Measurements from ENCODE around the gene JDP2.

Gene JDP2

GRCh38 chr14:75409316-75410205 lies 18.3 kb upstream of the JDP2 start:
- in situ Hi-C loops (cut with HindIII; ENCODE audit: low sequenced_read_pairs) = no loop called here

- in situ Hi-C loops (cut with HindIII; ENCODE audit: low sequenced_read_pairs) = no loop called here
Measured at GRCh38 chr14:75411214-75411540, 16.6 kb upstream of the JDP2 start.

- in situ Hi-C loops (cut with HindIII; ENCODE audit: low sequenced_read_pairs) = no loop called here
Measured at GRCh38 chr14:75413013-75413412, 14.8 kb upstream of the JDP2 start.

- in situ Hi-C loops (cut with HindIII; ENCODE audit: low sequenced_read_pairs) = no loop called here
Measured at GRCh38 chr14:75417674-75418073, 10.1 kb upstream of the JDP2 start.

DNA sequence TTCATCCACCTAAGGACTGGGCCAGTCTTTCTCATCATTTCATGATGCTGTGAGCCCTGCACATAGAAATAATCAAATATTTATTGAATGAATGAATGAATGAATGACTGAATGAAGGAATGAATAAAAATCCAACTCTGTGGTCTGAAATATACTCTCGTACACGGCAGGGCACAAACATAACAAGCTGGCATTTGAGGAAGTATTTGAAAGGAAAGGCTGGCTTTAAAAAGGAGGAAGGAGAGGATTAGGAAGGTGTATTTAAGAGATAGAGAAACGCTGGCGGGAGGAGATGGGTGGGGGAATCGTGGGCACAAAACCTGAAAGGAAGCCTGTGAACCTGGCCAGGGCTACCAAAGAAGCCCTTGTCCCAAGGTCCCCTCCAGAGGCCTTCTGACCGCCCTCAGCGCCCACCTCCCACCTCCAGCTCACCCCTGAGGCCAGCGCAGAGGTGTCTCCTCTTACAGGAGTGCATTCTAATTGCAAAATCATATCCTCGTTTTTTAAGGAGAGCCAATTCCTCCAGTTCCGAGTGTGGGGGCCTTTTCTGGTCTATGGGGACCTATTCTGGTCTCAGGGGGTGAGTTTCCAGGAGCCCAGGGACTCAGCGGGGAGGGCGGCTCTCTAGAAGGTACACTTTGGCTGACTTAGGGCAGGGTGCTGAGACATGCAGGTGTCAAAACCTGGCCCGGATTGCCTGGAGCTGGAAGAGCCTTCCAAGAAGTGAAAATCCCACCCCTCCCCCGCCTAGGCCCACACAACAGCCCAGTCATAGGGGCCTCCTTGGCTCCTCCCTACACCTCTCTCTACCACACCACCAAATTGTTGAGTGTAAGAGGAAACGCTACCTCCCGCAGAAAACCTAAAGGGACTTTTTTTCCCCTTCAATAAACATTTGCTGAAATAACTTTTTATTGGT lies 8.7 kb upstream of the JDP2 start:
- in situ Hi-C loops (cut with HindIII; ENCODE audit: low sequenced_read_pairs) = no loop called here

GRCh38 chr14:75422169-75422568 lies 5.7 kb upstream of the JDP2 start:
- in situ Hi-C loops (cut with HindIII; ENCODE audit: low sequenced_read_pairs) = no loop called here

DNA sequence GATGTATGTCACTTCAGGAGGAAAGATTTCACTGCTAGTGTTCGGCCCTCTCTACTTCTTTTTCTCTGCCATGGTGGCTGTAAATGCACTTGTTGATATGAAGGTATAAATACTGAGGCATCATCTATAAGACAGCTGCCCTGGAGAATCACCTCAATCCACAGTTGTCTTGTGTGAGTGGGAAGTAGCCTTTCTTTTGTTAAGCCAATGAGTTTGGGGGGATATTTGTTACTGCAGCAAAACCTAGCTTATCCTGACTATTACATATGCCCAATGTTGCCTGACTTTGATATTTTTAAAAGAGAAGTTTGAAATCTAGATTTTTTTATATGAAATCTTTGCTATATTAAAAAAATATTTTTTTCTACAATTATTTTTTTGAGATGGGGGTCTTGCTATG lies 3.3 kb upstream of the JDP2 start:
- in situ Hi-C loops (cut with HindIII; ENCODE audit: low sequenced_read_pairs) = no loop called here

DNA sequence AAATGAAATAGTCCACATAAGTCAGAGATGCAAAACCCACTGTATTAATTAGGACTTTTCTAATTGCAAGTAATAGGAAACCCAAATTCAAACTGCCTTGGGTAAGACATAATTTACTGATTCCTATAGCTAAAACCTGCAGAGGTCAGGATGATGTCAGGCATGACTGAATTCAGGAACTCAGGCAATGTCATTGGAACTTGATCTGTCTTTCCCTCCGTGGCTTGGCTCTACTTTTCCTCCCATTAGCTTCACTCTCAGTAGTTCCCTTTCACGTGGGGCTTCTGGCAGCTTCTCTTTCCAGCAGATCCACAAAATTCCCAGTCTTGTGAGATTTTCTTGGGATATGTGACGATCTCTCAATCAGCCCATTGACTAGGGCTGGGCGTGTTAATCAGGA lies 2.4 kb upstream of the JDP2 start:
- in situ Hi-C loops (cut with HindIII; ENCODE audit: low sequenced_read_pairs) = no loop called here

- in situ Hi-C loops (cut with HindIII; ENCODE audit: low sequenced_read_pairs) = no loop called here
Measured at GRCh38 chr14:75426332-75427125, 1.3 kb upstream of the JDP2 start.

DNA sequence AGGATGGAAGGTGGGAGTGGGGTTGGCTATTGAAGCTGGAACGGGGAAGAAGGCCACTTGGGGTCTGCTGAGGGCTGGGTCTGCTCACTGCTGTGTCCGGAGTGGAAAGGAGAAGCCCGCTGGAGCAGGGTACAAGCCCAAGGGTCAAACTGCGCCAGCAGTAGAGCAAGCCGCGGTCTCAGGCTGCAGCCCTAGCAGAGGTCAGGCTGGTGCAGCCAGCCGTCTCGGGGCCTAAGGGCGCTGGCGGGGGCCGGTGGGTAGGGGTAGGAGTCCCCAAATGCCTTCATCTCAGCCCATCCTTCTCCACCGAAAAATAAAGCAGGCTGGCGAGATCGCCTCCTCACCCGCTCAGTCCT lies 718 bp upstream of the JDP2 start:
- in situ Hi-C loops (cut with HindIII; ENCODE audit: low sequenced_read_pairs) = no loop called here

- in situ Hi-C loops (cut with HindIII; ENCODE audit: low sequenced_read_pairs) = no loop called here
Measured at GRCh38 chr14:75428230-75429104, 645 bp downstream of the JDP2 start.

- in situ Hi-C loops (cut with HindIII; ENCODE audit: low sequenced_read_pairs) = no loop called here
Measured at GRCh38 chr14:75429562-75429961, 1.7 kb downstream of the JDP2 start.

DNA sequence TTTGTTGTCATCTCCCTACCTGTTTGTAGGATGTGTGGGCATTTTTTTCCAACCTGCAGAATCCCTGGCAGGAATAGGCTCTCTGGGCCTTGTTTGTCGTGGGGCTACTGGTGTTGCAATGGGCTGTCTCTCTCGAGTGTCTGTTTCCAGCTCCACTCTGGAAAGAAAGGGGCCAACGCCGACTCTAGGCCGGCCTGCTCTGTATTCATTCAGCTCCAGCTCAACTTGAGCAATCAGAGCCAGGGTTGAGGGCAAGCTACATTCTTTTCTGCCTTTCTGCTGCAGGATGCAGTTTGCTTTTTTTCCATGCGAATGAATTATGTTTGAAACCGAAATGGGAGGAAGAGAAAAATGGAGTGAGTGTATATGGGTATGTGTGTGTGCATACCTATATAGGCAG lies 2.3 kb downstream of the JDP2 start:
- in situ Hi-C loops (cut with HindIII; ENCODE audit: low sequenced_read_pairs) = loop anchor here (5.0 to 10.0 kb wide), 2 partner anchors 37 to 95 kb away; no protein-coding TSS in a partner anchor

- in situ Hi-C loops (cut with HindIII; ENCODE audit: low sequenced_read_pairs) = loop anchor here (5.0 to 10.0 kb wide), 2 partner anchors 37 to 96 kb away; no protein-coding TSS in a partner anchor
Measured at GRCh38 chr14:75430526-75430925, 2.7 kb downstream of the JDP2 start.

DNA sequence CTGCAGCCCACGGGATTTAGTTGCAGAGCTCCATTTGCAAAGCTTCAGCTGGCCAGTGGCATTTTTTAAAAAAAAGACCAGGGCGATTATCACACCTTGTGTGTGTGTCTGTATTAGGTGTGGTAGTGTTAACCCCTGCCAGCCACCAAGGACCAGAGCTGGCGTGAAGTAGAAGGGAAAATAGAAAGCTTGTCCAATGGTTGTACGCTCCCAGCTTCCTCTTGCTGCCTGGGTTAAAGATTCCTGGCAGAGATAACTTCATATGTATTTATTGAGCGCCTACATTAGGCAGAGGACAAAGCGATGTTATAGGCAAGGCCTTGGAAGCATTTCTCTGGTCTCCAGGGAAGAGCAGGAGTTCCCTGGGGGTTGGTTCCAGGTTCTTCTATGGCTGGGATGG lies 3.2 kb downstream of the JDP2 start:
- in situ Hi-C loops (cut with HindIII; ENCODE audit: low sequenced_read_pairs) = loop anchor here (5.0 to 10.0 kb wide), 2 partner anchors 36 to 96 kb away; no protein-coding TSS in a partner anchor

GRCh38 chr14:75431827-75432226 lies 4.0 kb downstream of the JDP2 start:
- in situ Hi-C loops (cut with HindIII; ENCODE audit: low sequenced_read_pairs) = loop anchor here (5.0 to 10.0 kb wide), 2 partner anchors 35 to 97 kb away; no protein-coding TSS in a partner anchor

GRCh38 chr14:75432411-75432810 lies 4.6 kb downstream of the JDP2 start:
- in situ Hi-C loops (cut with HindIII; ENCODE audit: low sequenced_read_pairs) = loop anchor here (5.0 to 10.0 kb wide), 2 partner anchors 35 to 98 kb away; no protein-coding TSS in a partner anchor

GRCh38 chr14:75433631-75434071 lies 5.8 kb downstream of the JDP2 start:
- in situ Hi-C loops (cut with HindIII; ENCODE audit: low sequenced_read_pairs) = loop anchor here (5.0 to 10.0 kb wide), 2 partner anchors 34 to 99 kb away; no protein-coding TSS in a partner anchor

GRCh38 chr14:75434138-75434889 lies 6.5 kb downstream of the JDP2 start:
- in situ Hi-C loops (cut with HindIII; ENCODE audit: low sequenced_read_pairs) = loop anchor here (5.0 to 10.0 kb wide), 2 partner anchors 33 to 100 kb away; no protein-coding TSS in a partner anchor

All from DLD1 (cell line).